ENCODE data around the gene TPTE2.

GRCh38 chr13:19606152-19606551, 44.8 kb upstream of the TPTE2 start:
- TF ChIP-seq, protein P1, sequence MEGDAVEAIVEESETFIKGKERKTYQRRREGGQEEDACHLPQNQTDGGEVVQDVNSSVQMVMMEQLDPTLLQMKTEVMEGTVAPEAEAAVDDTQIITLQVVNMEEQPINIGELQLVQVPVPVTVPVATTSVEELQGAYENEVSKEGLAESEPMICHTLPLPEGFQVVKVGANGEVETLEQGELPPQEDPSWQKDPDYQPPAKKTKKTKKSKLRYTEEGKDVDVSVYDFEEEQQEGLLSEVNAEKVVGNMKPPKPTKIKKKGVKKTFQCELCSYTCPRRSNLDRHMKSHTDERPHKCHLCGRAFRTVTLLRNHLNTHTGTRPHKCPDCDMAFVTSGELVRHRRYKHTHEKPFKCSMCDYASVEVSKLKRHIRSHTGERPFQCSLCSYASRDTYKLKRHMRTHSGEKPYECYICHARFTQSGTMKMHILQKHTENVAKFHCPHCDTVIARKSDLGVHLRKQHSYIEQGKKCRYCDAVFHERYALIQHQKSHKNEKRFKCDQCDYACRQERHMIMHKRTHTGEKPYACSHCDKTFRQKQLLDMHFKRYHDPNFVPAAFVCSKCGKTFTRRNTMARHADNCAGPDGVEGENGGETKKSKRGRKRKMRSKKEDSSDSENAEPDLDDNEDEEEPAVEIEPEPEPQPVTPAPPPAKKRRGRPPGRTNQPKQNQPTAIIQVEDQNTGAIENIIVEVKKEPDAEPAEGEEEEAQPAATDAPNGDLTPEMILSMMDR (IDR thresholded peaks at IDR 0.05): no peak
- TF ChIP-seq POLR2AphosphoS5 (IDR thresholded peaks at IDR 0.05) (no peak), POLR2A (IDR thresholded peaks at IDR 0.05) (no peak)
